Measurements from ENCODE around the gene GUCA1C.

The GUCA1C gene

DNA sequence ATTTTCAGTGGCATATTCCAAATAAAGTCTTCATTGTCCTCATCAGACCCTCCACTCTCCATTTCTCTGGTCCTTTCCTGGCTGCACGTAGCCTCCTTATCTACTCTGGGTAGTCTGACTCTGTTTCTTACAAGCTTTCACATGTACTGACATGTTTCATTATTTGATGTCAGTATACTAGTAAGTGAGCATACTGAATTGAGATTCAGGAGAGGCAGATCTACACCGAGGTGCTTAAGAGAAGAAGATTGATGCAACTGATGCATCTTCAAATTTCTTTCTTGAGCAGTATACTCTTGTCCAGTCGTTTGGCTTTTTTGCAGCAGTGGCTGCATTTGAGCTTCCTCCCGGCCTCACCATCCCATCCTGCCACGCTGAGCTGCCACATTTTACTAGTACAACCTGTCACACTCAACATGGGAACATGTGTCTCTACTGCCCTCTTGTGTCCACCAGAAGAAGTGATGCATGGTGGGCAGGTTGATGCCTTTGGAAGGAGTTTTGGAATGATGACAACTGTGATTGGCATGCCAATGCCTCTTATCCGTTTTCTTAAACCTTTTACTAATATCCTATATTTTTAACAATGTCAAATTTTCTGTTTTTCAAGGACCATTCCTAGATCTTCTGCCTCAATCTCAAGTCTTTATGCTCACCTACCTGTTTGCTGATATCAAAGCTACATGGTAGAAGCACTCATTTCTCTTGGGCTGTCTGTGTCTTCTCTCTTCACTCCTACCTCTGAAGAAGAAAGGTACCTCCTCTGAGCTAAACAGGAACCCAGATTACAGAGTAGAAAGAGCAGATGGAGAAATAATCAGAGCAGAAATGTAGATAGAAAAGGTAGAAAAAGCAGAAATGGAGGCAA lies 38.7 kb downstream of the GUCA1C start:
- in situ Hi-C loops (cut with HindIII; ENCODE audit: low sequenced_read_pairs): no loop called here
- TF ChIP-seq, protein P1, sequence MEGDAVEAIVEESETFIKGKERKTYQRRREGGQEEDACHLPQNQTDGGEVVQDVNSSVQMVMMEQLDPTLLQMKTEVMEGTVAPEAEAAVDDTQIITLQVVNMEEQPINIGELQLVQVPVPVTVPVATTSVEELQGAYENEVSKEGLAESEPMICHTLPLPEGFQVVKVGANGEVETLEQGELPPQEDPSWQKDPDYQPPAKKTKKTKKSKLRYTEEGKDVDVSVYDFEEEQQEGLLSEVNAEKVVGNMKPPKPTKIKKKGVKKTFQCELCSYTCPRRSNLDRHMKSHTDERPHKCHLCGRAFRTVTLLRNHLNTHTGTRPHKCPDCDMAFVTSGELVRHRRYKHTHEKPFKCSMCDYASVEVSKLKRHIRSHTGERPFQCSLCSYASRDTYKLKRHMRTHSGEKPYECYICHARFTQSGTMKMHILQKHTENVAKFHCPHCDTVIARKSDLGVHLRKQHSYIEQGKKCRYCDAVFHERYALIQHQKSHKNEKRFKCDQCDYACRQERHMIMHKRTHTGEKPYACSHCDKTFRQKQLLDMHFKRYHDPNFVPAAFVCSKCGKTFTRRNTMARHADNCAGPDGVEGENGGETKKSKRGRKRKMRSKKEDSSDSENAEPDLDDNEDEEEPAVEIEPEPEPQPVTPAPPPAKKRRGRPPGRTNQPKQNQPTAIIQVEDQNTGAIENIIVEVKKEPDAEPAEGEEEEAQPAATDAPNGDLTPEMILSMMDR (IDR thresholded peaks at IDR 0.05; ENCODE audit: low read depth, low read length): peak; percentile 88
- peak; percentile 58 for DNase-seq (ENCODE audit: low read depth, low spot score)
- H3K4me3 ChIP-seq (ENCODE audit: low read depth, low read length): no peak overlapping the region

DNA sequence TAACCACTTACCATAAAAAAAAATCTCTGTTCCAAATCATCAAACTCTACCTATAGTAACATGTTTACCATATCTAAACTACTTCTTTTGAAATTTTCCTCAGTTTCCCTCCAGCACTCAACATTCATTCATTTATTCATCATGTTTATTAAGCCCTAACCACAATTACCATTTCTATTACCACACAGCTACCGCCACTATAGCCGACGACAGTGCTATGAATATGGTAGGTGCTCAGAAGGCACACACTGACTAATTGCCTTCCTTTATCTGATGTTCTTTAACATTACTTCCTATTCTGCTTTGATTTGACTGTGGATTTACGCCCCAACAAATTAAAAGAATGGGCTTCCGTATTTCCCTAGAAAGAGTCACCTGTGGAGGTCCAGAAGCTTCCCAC lies 43.9 kb downstream of the GUCA1C start:
- TF ChIP-seq, protein P1 (IDR thresholded peaks at IDR 0.05; ENCODE audit: low read depth, low read length): no peak
- no peak overlapping the region for H3K4me3 ChIP-seq (ENCODE audit: low read depth, low read length)
- DNase-seq (ENCODE audit: low read depth, low spot score): no peak
- in situ Hi-C loops (cut with HindIII; ENCODE audit: low sequenced_read_pairs): no loop called here

GRCh38 chr3:108907194-108907593 lies 46.5 kb downstream of the GUCA1C start:
- no peak overlapping the region for H3K4me3 ChIP-seq (ENCODE audit: low read depth, low read length)
- peak; percentile 2 for DNase-seq (ENCODE audit: low read depth, low spot score)
- in situ Hi-C loops (cut with HindIII; ENCODE audit: low sequenced_read_pairs): no loop called here
- TF ChIP-seq, protein P1 (IDR thresholded peaks at IDR 0.05; ENCODE audit: low read depth, low read length): no peak

GRCh38 chr3:108899530-108899929 lies 54.1 kb downstream of the GUCA1C start:
- in situ Hi-C loops (cut with HindIII; ENCODE audit: low sequenced_read_pairs): no loop called here
- DNase-seq (ENCODE audit: low read depth, low spot score): no peak
- TF ChIP-seq, protein P1 (IDR thresholded peaks at IDR 0.05; ENCODE audit: low read depth, low read length): no peak

DNA sequence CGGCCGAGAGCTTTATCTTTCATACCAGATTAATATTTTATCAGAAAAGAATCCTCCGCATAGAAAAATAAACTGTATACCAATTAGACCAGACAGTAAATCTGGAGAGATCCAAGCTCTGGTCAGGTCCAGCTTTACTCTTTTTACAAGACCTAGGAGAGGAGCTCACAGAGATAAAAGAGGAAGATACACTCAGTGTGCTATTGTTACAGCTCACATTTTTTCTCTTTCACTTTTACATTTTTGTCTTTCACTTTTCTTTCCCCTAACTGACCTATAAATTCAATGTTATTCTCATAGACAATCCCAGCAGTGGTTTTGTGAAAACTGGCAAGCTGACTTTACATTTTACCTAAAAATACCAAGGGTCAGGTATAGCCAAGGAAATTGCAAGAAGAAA lies 55.8 kb downstream of the GUCA1C start:
- DNase-seq (ENCODE audit: low read depth, low spot score): no peak
- in situ Hi-C loops (cut with HindIII; ENCODE audit: low sequenced_read_pairs): no loop called here
- TF ChIP-seq, protein P1 (IDR thresholded peaks at IDR 0.05; ENCODE audit: low read depth, low read length): no peak
- H3K4me3 ChIP-seq (ENCODE audit: low read depth, low read length): no peak overlapping the region

More at GRCh38 chr3:108899530-108899929, 54.1 kb downstream of the GUCA1C start:
- no peak overlapping the region for H3K4me3 ChIP-seq (ENCODE audit: low read depth, low read length)

- TF ChIP-seq, protein P1 (IDR thresholded peaks at IDR 0.05; ENCODE audit: low read depth, low read length): no peak
- in situ Hi-C loops (cut with HindIII; ENCODE audit: low sequenced_read_pairs): no loop called here
- H3K4me3 ChIP-seq (ENCODE audit: low read depth, low read length): no peak overlapping the region
- no peak for DNase-seq (ENCODE audit: low read depth, low spot score)
Measured at GRCh38 chr3:108894981-108895380, 58.7 kb downstream of the GUCA1C start.

All from astrocyte of the spinal cord (primary cell).